A673 (cell line): ENCODE results near the gene PTPN21.

Source experiments
- EZH2 ChIP-seq: fragments of 200-600 bp; sonication (generic); IDR thresholded peaks from 2 replicates; pipeline ENCODE4 v1.6.1; 2017; ENCODE audit warnings: borderline replicate concordance, low read depth, mild to moderate bottlenecking, mixed read lengths, antibody characterized with exemption, low read length; ENCODE audit not compliant: poor library complexity, severe bottlenecking
- TF ChIP-seq, protein P1 (sequence below): fragments of 300-800, 200-600 bp; sonication (generic); conservative IDR thresholded peaks from 2 replicates; pipeline ENCODE4 v1.5.1; 2017; ENCODE audit warnings: low read depth, mild to moderate bottlenecking, antibody characterized with exemption, low read length, moderate library complexity, mixed read lengths

DNA sequence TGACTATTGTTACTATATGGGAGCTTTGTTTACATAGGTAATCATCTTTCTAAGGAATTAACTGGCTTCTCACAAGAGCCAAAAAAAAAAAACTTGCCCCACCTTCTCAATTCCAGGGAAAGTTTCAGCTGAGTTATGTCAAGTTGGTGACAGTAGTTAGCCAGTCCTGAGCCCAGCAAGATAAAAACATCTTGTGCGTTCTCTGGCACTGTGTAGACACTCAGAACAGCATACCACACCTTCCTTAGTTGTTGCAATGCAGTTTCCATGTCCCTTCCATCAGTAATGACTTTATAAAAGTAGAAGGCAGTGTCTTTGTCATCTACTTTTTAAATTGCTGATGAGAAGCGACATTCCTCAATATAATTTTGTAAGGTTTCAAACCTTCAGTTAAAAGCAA, 50.2 kb downstream of the PTPN21 start:
- TF ChIP-seq EZH2: no peak
- TF ChIP-seq, protein P1, sequence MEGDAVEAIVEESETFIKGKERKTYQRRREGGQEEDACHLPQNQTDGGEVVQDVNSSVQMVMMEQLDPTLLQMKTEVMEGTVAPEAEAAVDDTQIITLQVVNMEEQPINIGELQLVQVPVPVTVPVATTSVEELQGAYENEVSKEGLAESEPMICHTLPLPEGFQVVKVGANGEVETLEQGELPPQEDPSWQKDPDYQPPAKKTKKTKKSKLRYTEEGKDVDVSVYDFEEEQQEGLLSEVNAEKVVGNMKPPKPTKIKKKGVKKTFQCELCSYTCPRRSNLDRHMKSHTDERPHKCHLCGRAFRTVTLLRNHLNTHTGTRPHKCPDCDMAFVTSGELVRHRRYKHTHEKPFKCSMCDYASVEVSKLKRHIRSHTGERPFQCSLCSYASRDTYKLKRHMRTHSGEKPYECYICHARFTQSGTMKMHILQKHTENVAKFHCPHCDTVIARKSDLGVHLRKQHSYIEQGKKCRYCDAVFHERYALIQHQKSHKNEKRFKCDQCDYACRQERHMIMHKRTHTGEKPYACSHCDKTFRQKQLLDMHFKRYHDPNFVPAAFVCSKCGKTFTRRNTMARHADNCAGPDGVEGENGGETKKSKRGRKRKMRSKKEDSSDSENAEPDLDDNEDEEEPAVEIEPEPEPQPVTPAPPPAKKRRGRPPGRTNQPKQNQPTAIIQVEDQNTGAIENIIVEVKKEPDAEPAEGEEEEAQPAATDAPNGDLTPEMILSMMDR: no peak
